Measurements from ENCODE around the gene RPL21.

DNA sequence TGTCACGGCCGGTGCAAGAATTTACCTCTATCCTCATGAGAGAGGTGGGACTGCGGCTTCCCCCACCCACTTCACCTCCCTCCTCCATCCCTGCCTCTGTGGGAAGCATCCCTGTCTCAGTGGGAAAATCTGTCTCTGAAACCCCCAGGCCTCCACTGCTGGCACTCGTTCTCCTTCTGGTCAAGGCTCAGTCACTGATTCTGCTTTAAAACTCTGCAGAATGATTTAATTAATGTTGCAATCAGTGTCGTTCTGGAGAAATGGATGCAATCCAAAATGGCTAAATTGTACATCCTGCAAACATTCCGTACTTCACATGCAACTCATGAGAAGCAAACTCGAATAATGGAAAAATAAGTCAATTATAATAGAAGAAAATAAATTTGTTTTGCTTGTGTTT is 24.8 kb downstream of the RPL21 start:
- TF ChIP-seq, protein P1, sequence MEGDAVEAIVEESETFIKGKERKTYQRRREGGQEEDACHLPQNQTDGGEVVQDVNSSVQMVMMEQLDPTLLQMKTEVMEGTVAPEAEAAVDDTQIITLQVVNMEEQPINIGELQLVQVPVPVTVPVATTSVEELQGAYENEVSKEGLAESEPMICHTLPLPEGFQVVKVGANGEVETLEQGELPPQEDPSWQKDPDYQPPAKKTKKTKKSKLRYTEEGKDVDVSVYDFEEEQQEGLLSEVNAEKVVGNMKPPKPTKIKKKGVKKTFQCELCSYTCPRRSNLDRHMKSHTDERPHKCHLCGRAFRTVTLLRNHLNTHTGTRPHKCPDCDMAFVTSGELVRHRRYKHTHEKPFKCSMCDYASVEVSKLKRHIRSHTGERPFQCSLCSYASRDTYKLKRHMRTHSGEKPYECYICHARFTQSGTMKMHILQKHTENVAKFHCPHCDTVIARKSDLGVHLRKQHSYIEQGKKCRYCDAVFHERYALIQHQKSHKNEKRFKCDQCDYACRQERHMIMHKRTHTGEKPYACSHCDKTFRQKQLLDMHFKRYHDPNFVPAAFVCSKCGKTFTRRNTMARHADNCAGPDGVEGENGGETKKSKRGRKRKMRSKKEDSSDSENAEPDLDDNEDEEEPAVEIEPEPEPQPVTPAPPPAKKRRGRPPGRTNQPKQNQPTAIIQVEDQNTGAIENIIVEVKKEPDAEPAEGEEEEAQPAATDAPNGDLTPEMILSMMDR (optimal IDR thresholded peaks at IDR 0.05 in 1 of 3, IDR thresholded peaks at IDR 0.05 in 1 of 3, conservative IDR thresholded peaks at IDR 0.05 in 1 of 3; ENCODE audit: extremely low read depth in 1 of 3, insufficient read depth in 2 of 3, low read length in 3 of 3) = no peak
- no peak for TF ChIP-seq EZH2 (IDR thresholded peaks at IDR 0.05; ENCODE audit: low read length)
